Liver (tissue), 3 donors: ENCODE results near the gene EPHA5.

Experiments used
- EGR1 ChIP-seq, 2 donors: IDR thresholded peaks; 2 replicates each; pipeline ENCODE4 v1.6.1; 2016 to 2018; ENCODE audit warnings: antibody characterized with exemption in 2 of 2, low read depth in 2 of 2
- GABPA ChIP-seq, 2 donors: IDR thresholded peaks in 1 of 2; conservative IDR thresholded peaks in 1 of 2; 2 replicates each; pipeline ENCODE4 v1.6.1; 2016; ENCODE audit warnings: antibody characterized with exemption in 2 of 2, mild to moderate bottlenecking in 1 of 2, moderate library complexity in 1 of 2
- RAD21 ChIP-seq, 2 donors: IDR thresholded peaks; 2 replicates each; pipeline ENCODE4 v1.6.1; 2016; ENCODE audit warnings: antibody characterized with exemption in 2 of 2, mild to moderate bottlenecking in 2 of 2
- TAF1 ChIP-seq: conservative IDR thresholded peaks from 2 replicates; pipeline ENCODE4 v1.6.1; 2016; ENCODE audit warnings: antibody characterized with exemption, mild to moderate bottlenecking
- ZBTB33 ChIP-seq: IDR thresholded peaks from 2 replicates; pipeline ENCODE4 v1.6.1; 2016; ENCODE audit warnings: antibody characterized with exemption
- TF ChIP-seq, protein P1 (sequence below): fragments of 150-350 bp; IDR thresholded peaks from 2 replicates; pipeline ENCODE4 v1.5.1; 2017; ENCODE audit warnings: improper control_type of control experiment, low read depth, low read length; ENCODE audit not compliant: missing input control
- donor health status: healthy.
- donor health status: healthy.

- TF ChIP-seq GABPA (IDR thresholded peaks at IDR 0.05 in 1 of 2, conservative IDR thresholded peaks at IDR 0.05 in 1 of 2) (no peak), RAD21 (IDR thresholded peaks at IDR 0.05) (no peak), TAF1 (no peak), EGR1 (IDR thresholded peaks at IDR 0.05; ENCODE audit: low read depth in 2 of 2) (no peak), ZBTB33 (no peak)
- TF ChIP-seq, protein P1, sequence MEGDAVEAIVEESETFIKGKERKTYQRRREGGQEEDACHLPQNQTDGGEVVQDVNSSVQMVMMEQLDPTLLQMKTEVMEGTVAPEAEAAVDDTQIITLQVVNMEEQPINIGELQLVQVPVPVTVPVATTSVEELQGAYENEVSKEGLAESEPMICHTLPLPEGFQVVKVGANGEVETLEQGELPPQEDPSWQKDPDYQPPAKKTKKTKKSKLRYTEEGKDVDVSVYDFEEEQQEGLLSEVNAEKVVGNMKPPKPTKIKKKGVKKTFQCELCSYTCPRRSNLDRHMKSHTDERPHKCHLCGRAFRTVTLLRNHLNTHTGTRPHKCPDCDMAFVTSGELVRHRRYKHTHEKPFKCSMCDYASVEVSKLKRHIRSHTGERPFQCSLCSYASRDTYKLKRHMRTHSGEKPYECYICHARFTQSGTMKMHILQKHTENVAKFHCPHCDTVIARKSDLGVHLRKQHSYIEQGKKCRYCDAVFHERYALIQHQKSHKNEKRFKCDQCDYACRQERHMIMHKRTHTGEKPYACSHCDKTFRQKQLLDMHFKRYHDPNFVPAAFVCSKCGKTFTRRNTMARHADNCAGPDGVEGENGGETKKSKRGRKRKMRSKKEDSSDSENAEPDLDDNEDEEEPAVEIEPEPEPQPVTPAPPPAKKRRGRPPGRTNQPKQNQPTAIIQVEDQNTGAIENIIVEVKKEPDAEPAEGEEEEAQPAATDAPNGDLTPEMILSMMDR: no peak
Observed at GRCh38 chr4:65599340-65599739, 70.9 kb downstream of the EPHA5 start.
